HepG2 (cell line): ENCODE data around the gene OR1F1. TPM values are rescaled to one million over a fixed set of nuclear protein-coding genes. Genes with fewer than 3 reads are reported as not detected.

Experiments used
- ASH2L ChIP-seq: fragments of 300-600, 200-600 bp; sonication (generic); IDR thresholded peaks from 2 replicates; pipeline ENCODE4 v1.7.0; 2017; ENCODE audit warnings: low read depth, mild to moderate bottlenecking, moderate library complexity, mixed read lengths, low read length; ENCODE audit not compliant: insufficient read length
- CEBPG ChIP-seq: IDR thresholded peaks from 2 replicates; pipeline ENCODE4 v1.6.1; 2016
- DMAP1 ChIP-seq: IDR thresholded peaks from 2 replicates; pipeline ENCODE4 v1.6.1; 2016
- KDM2A ChIP-seq: sonication (generic); formaldehyde crosslinking; IDR thresholded peaks from 2 replicates; pipeline ENCODE4 v1.4.0; 2020; ENCODE audit warnings: low read depth, missing genetic modification reagents, borderline replicate concordance
- KMT2B ChIP-seq: IDR thresholded peaks from 2 replicates; pipeline ENCODE4 v1.6.1; 2016; ENCODE audit warnings: missing genetic modification reagents, missing compliant biosample characterization
- MEIS1 ChIP-seq: sonication (generic); formaldehyde crosslinking; IDR thresholded peaks from 2 replicates; pipeline ENCODE4 v1.9.0; 2021; ENCODE audit warnings: mild to moderate bottlenecking, missing genetic modification reagents, moderate library complexity, borderline replicate concordance
- NR2C2 ChIP-seq: sonication (generic); formaldehyde crosslinking; IDR thresholded peaks from 2 replicates; pipeline ENCODE4 v1.4.0; 2020; ENCODE audit warnings: missing genetic modification reagents, mild to moderate bottlenecking, moderate library complexity, borderline replicate concordance
- POLR2A ChIP-seq, 2 experiments: IDR thresholded peaks; 2 replicates each; pipeline ENCODE4 v1.6.1; 2011; ENCODE audit warnings: low read depth in 2 of 2, low read length in 2 of 2, mild to moderate bottlenecking in 1 of 2, moderate library complexity in 1 of 2; ENCODE audit not compliant: insufficient read depth in 1 of 2
- SRSF9 ChIP-seq: fragments of 200-400 bp; formaldehyde crosslinking; IDR thresholded peaks from 2 replicates; pipeline ENCODE4 v1.6.1; 2018; ENCODE audit warnings: borderline replicate concordance, mild to moderate bottlenecking, low read depth, low read length; ENCODE audit not compliant: insufficient read depth, poor library complexity, severe bottlenecking
- ZBTB21 ChIP-seq: sonication (generic); formaldehyde crosslinking; IDR thresholded peaks from 2 replicates; pipeline ENCODE4 v1.4.0; 2020; ENCODE audit warnings: missing genetic modification reagents
- ZBTB49 ChIP-seq: sonication (generic); formaldehyde crosslinking; IDR thresholded peaks from 2 replicates; pipeline ENCODE4 v1.4.0; 2020; ENCODE audit warnings: missing genetic modification reagents, borderline replicate concordance
- ZNF563 ChIP-seq: sonication (generic); formaldehyde crosslinking; IDR thresholded peaks from 2 replicates; pipeline ENCODE4 v1.8.0; 2022; ENCODE audit warnings: mild to moderate bottlenecking, moderate library complexity, missing genetic modification reagents
- ZSCAN9 ChIP-seq: IDR thresholded peaks from 2 replicates; pipeline ENCODE4 v1.6.1; 2016; ENCODE audit warnings: borderline replicate concordance
- polyA plus RNA-seq, 8 experiments: library from polyadenylated mRNA; depleted of rRNA in 3 of 8; stranded (reverse) in 7 of 8; unstranded in 1 of 8; fragments of >200 nt; fragmentation: Illumina TruSeq in 4 of 8; extraction: Trizol in 4 of 8; gene quantifications; 2 replicates each; pipeline versions ENCODE4 v1.2.1 to v1.2.3, GENCODE V29; 2011 to 2016; ENCODE audit warnings: low read depth in 4 of 8, missing spikeins in 1 of 8, mixed read lengths in 1 of 8; ENCODE audit not compliant: insufficient read depth in 1 of 8
- total RNA-seq, 5 experiments: library from RNA; depleted of rRNA; stranded (reverse); fragments of >200 nt; fragmentation: Illumina TruSeq; extraction: Trizol; gene quantifications; 2 replicates each; pipeline ENCODE4 v1.2.3, GENCODE V29; 2016; ENCODE audit warnings: low read depth in 1 of 5
- TF ChIP-seq, protein P1 (sequence below): sonication (generic); formaldehyde crosslinking; IDR thresholded peaks from 2 replicates; pipeline ENCODE4 v1.4.0; 2020; ENCODE audit warnings: missing genetic modification reagents, borderline replicate concordance
- TF ChIP-seq, protein P2 (sequence below): IDR thresholded peaks from 2 replicates; pipeline ENCODE4 v1.6.1; 2016; ENCODE audit warnings: low read depth, borderline replicate concordance
- TF ChIP-seq, protein P3 (sequence below): sonication (generic); formaldehyde crosslinking; IDR thresholded peaks from 2 replicates; pipeline ENCODE4 v1.4.0; 2020; ENCODE audit warnings: missing genetic modification reagents
- TF ChIP-seq, protein P4 (sequence below): sonication (generic); formaldehyde crosslinking; IDR thresholded peaks from 2 replicates; pipeline ENCODE4 v1.4.0; 2020; ENCODE audit warnings: missing genetic modification reagents, borderline replicate concordance

OR1F1 gene
- total and polyA plus RNA-seq, 2 of the 13 experiments (the other 11 are each of a cell fraction or from before 2014, with no cell fraction given) = 0.90 TPM; not detected in 1

- TF ChIP-seq, protein P1, sequence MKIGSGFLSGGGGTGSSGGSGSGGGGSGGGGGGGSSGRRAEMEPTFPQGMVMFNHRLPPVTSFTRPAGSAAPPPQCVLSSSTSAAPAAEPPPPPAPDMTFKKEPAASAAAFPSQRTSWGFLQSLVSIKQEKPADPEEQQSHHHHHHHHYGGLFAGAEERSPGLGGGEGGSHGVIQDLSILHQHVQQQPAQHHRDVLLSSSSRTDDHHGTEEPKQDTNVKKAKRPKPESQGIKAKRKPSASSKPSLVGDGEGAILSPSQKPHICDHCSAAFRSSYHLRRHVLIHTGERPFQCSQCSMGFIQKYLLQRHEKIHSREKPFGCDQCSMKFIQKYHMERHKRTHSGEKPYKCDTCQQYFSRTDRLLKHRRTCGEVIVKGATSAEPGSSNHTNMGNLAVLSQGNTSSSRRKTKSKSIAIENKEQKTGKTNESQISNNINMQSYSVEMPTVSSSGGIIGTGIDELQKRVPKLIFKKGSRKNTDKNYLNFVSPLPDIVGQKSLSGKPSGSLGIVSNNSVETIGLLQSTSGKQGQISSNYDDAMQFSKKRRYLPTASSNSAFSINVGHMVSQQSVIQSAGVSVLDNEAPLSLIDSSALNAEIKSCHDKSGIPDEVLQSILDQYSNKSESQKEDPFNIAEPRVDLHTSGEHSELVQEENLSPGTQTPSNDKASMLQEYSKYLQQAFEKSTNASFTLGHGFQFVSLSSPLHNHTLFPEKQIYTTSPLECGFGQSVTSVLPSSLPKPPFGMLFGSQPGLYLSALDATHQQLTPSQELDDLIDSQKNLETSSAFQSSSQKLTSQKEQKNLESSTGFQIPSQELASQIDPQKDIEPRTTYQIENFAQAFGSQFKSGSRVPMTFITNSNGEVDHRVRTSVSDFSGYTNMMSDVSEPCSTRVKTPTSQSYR (CRISPR knock-in tag) = no peak
- TF ChIP-seq ZBTB21 (CRISPR knock-in tag) = no peak
- no peak for TF ChIP-seq SRSF9
- no peak for TF ChIP-seq KMT2B (CRISPR knock-in tag)
- no peak for TF ChIP-seq ZBTB49 (CRISPR knock-in tag)
- no peak for TF ChIP-seq CEBPG (CRISPR knock-in tag)
- TF ChIP-seq POLR2A (IDR thresholded peaks at IDR 0.05; ENCODE audit: insufficient read depth in 1 of 2, low read depth in 2 of 2, low read length in 2 of 2) = peak in 1 of 2 experiments; percentile 50; a peak in 2 of 4 replicates
- TF ChIP-seq NR2C2 (CRISPR knock-in tag) = peak; percentile 12; the same call in 1 of the 2 replicates
- TF ChIP-seq, protein P2, sequence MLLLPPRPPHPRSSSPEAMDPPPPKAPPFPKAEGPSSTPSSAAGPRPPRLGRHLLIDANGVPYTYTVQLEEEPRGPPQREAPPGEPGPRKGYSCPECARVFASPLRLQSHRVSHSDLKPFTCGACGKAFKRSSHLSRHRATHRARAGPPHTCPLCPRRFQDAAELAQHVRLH (CRISPR knock-in tag) = 0 out of 2 replicates have a peak, but pooled peaks have one; percentile 31
- TF ChIP-seq ASH2L = peak; percentile 32
- peak; percentile 24; the same call in 1 of the 2 replicates for TF ChIP-seq KDM2A (CRISPR knock-in tag)
- 0 out of 2 replicates have a peak, but pooled peaks have one; percentile 11 for TF ChIP-seq MEIS1
- TF ChIP-seq DMAP1 (CRISPR knock-in tag) = no peak
- TF ChIP-seq, protein P3, sequence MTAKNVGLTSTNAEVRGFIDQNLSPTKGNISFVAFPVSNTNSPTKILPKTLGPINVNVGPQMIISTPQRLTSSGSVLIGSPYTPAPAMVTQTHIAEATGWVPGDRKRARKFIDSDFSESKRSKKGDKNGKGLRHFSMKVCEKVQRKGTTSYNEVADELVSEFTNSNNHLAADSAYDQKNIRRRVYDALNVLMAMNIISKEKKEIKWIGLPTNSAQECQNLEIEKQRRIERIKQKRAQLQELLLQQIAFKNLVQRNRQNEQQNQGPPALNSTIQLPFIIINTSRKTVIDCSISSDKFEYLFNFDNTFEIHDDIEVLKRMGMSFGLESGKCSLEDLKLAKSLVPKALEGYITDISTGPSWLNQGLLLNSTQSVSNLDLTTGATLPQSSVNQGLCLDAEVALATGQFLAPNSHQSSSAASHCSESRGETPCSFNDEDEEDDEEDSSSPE (CRISPR knock-in tag) = no peak
- no peak for TF ChIP-seq ZSCAN9 (CRISPR knock-in tag)
- no peak for TF ChIP-seq ZNF563 (CRISPR knock-in tag)
- TF ChIP-seq, protein P4, sequence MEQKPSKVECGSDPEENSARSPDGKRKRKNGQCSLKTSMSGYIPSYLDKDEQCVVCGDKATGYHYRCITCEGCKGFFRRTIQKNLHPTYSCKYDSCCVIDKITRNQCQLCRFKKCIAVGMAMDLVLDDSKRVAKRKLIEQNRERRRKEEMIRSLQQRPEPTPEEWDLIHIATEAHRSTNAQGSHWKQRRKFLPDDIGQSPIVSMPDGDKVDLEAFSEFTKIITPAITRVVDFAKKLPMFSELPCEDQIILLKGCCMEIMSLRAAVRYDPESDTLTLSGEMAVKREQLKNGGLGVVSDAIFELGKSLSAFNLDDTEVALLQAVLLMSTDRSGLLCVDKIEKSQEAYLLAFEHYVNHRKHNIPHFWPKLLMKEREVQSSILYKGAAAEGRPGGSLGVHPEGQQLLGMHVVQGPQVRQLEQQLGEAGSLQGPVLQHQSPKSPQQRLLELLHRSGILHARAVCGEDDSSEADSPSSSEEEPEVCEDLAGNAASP (CRISPR knock-in tag) = 0 out of 2 replicates have a peak, but pooled peaks have one; percentile 19
These were observed 44.2 kb upstream of the OR1F1 start (continued) for GRCh38 chr16:3143598-3144320.
